HUES48 (cell line): ENCODE results near the gene POU6F1.

Experiments
- H3K27ac ChIP-seq: one replicate; pipeline ENCODE4 v1.7.0; 2013; ENCODE audit warnings: low read depth, low read length, inconsistent platforms
- H3K27me3 ChIP-seq: 2 replicates; pipeline ENCODE4 v1.6.1; 2013; ENCODE audit warnings: mild to moderate bottlenecking, low read length; ENCODE audit not compliant: control insufficient read depth, insufficient read depth
- H3K36me3 ChIP-seq: 2 replicates; pipeline ENCODE4 v1.6.1; 2013; ENCODE audit warnings: low read length; ENCODE audit not compliant: control insufficient read depth, insufficient read depth
- H3K4me1 ChIP-seq: 2 replicates; pipeline ENCODE4 v1.6.1; 2013; ENCODE audit warnings: mild to moderate bottlenecking, low read length; ENCODE audit not compliant: control insufficient read depth, insufficient read depth
- H3K4me3 ChIP-seq: 2 replicates; pipeline ENCODE4 v1.5.1; 2013; ENCODE audit warnings: mild to moderate bottlenecking, low read depth, low read length
- H3K9ac ChIP-seq: 2 replicates; pipeline ENCODE4 v1.6.1; 2013; ENCODE audit warnings: mild to moderate bottlenecking, low read depth, low read length, moderate library complexity
- H3K9me3 ChIP-seq: 2 replicates; pipeline ENCODE4 v1.6.1; 2013; ENCODE audit warnings: low read length; ENCODE audit not compliant: control insufficient read depth, insufficient read depth

POU6F1 gene

GRCh38 chr12:51197736-51198567 is 19.9 kb downstream of the POU6F1 start:
- no peaks in the 10 kb centered on the region for H3K4me1 ChIP-seq

GRCh38 chr12:51196547-51196946 is 21.3 kb downstream of the POU6F1 start:
- Histone ChIP-seq H3K4me3 (no peak overlapping the region), H3K27me3 (no peaks in the 10 kb centered on the region), H3K4me1 (no peaks in the 10 kb centered on the region), H3K9me3 (no peaks in the 10 kb centered on the region), H3K36me3 (no peaks in the 10 kb centered on the region), H3K27ac (no peak overlapping the region), H3K9ac (no peak overlapping the region)

More at GRCh38 chr12:51197736-51198567, 19.9 kb downstream of the POU6F1 start:
- Histone ChIP-seq H3K4me3 (no peak overlapping the region), H3K27ac (no peak overlapping the region), H3K36me3 (0 out of 2 replicates have a peak, but pooled peaks cover 2% of the 10 kb centered on the region), H3K27me3 (no peaks in the 10 kb centered on the region), H3K9me3 (no peaks in the 10 kb centered on the region), H3K9ac (no peak overlapping the region)

GRCh38 chr12:51195841-51196240 is 22.0 kb downstream of the POU6F1 start:
- Histone ChIP-seq H3K27me3 (no peaks in the 10 kb centered on the region), H3K36me3 (no peaks in the 10 kb centered on the region), H3K9me3 (no peaks in the 10 kb centered on the region), H3K4me1 (no peaks in the 10 kb centered on the region), H3K27ac (no peak overlapping the region), H3K9ac (no peak overlapping the region), H3K4me3 (no peak overlapping the region)

- Histone ChIP-seq H3K9me3 (no peaks in the 10 kb centered on the region), H3K36me3 (no peaks in the 10 kb centered on the region), H3K4me1 (no peaks in the 10 kb centered on the region), H3K4me3 (no peak overlapping the region), H3K27ac (no peak overlapping the region), H3K27me3 (no peaks in the 10 kb centered on the region), H3K9ac (no peak overlapping the region)
These were observed 25.6 kb downstream of the POU6F1 start for GRCh38 chr12:51192284-51192671.

GRCh38 chr12:51191516-51192283 is 26.2 kb downstream of the POU6F1 start:
- Histone ChIP-seq H3K4me1 (no peaks in the 10 kb centered on the region), H3K9me3 (no peaks in the 10 kb centered on the region), H3K27ac (no peak overlapping the region), H3K27me3 (no peaks in the 10 kb centered on the region), H3K4me3 (no peak overlapping the region), H3K9ac (no peak overlapping the region), H3K36me3 (no peaks in the 10 kb centered on the region)

- Histone ChIP-seq H3K27me3 (no peaks in the 10 kb centered on the region), H3K27ac (no peak overlapping the region), H3K9me3 (no peaks in the 10 kb centered on the region), H3K9ac (no peak overlapping the region), H3K4me3 (no peak overlapping the region), H3K4me1 (no peaks in the 10 kb centered on the region), H3K36me3 (no peaks in the 10 kb centered on the region)
These were observed 27.0 kb downstream of the POU6F1 start for GRCh38 chr12:51190820-51191219.

GRCh38 chr12:51189790-51190355 is 28.0 kb downstream of the POU6F1 start:
- H3K36me3 ChIP-seq: no peaks in the 10 kb centered on the region
- H3K9ac ChIP-seq: no peak overlapping the region
- H3K4me1 ChIP-seq: no peaks in the 10 kb centered on the region
- no peaks in the 10 kb centered on the region for H3K9me3 ChIP-seq
- no peaks in the 10 kb centered on the region for H3K27me3 ChIP-seq
- H3K4me3 ChIP-seq: no peak overlapping the region
- no peak overlapping the region for H3K27ac ChIP-seq

- H3K4me3 ChIP-seq: no peak overlapping the region
- no peaks in the 10 kb centered on the region for H3K9me3 ChIP-seq
- H3K9ac ChIP-seq: no peak overlapping the region
These were observed 29.4 kb downstream of the POU6F1 start for GRCh38 chr12:51188359-51189051.

GRCh38 chr12:51187370-51187987 is 30.4 kb downstream of the POU6F1 start:
- no peak overlapping the region for H3K27ac ChIP-seq
- H3K4me1 ChIP-seq: no peaks in the 10 kb centered on the region
- no peaks in the 10 kb centered on the region for H3K9me3 ChIP-seq
- no peak overlapping the region for H3K9ac ChIP-seq
- H3K27me3 ChIP-seq: no peaks in the 10 kb centered on the region
- no peaks in the 10 kb centered on the region for H3K36me3 ChIP-seq
- H3K4me3 ChIP-seq: no peak overlapping the region

More at GRCh38 chr12:51188359-51189051, 29.4 kb downstream of the POU6F1 start:
- Histone ChIP-seq H3K4me1 (no peaks in the 10 kb centered on the region), H3K27me3 (no peaks in the 10 kb centered on the region), H3K36me3 (no peaks in the 10 kb centered on the region), H3K27ac (no peak overlapping the region)

- H3K27ac ChIP-seq: no peak overlapping the region
- H3K4me3 ChIP-seq: no peak overlapping the region
- no peak overlapping the region for H3K9ac ChIP-seq
- no peaks in the 10 kb centered on the region for H3K9me3 ChIP-seq
- H3K27me3 ChIP-seq: no peaks in the 10 kb centered on the region
- no peaks in the 10 kb centered on the region for H3K4me1 ChIP-seq
- H3K36me3 ChIP-seq: no peaks in the 10 kb centered on the region
These were observed 31.3 kb downstream of the POU6F1 start for GRCh38 chr12:51186465-51187085.
